Testis (tissue), 3 donors: ENCODE data around the gene C11orf91. TPM values are rescaled to one million over a fixed set of nuclear protein-coding genes. Genes with fewer than 3 reads are reported as not detected.

Source experiments
- DNase-seq: peaks from one replicate; pipeline ENCODE4 v3.0.0-alpha.2; 2019
- H3K27ac ChIP-seq, 2 donors: fragments of 200-600 bp; sonication (generic); one replicate each; pipeline ENCODE4 v1.5.1; 2019
- H3K27me3 ChIP-seq: fragments of 200-600 bp; sonication (generic); one replicate; pipeline ENCODE4 v1.5.1; 2019
- H3K36me3 ChIP-seq: fragments of 200-600 bp; sonication (generic); one replicate; pipeline ENCODE4 v1.5.1; 2017; ENCODE audit warnings: low read depth; ENCODE audit errors: missing control alignments
- H3K4me1 ChIP-seq: fragments of 200-600 bp; sonication (generic); one replicate; pipeline ENCODE4 v1.5.1; 2019
- H3K4me3 ChIP-seq, 2 donors: fragments of 200-600 bp; sonication (generic); one replicate each; pipeline ENCODE4 v1.5.1; 2017 to 2019
- H3K9me3 ChIP-seq: fragments of 200-600 bp; sonication (generic); one replicate; pipeline ENCODE4 v1.5.1; 2017
- CTCF ChIP-seq, 3 experiments: fragments of 450-650 bp in 2 of 3; fragments of 200-600 bp in 1 of 3; sonication (generic) in 1 of 3; IDR thresholded peaks; one replicate each; pipeline ENCODE4 v1.5.1; 2016 to 2019; ENCODE audit warnings: antibody characterized with exemption in 3 of 3, mild to moderate bottlenecking in 2 of 3, moderate library complexity in 1 of 3
- POLR2A ChIP-seq: fragments of 450-650 bp; IDR thresholded peaks from one replicate; pipeline ENCODE4 v1.6.1; 2017; ENCODE audit warnings: antibody characterized with exemption, mild to moderate bottlenecking, moderate library complexity
- WGBS, 2 donors: methylation state at CpG; one replicate each; pipeline ENCODE4 v1.1.5; 2018; 5-methylcytosine and 5-hydroxymethylcytosine counted together
- intact Hi-C: fragments of 100-400 bp; cut with DNase I; formaldehyde crosslinking; loops from one replicate; pipeline ENCODE4 v1.15.1; 2023; ENCODE audit warnings: low total_unique reads
- polyA plus RNA-seq: library from polyadenylated mRNA; stranded (reverse); fragments of 350-450 nt; fragmentation: Illumina TruSeq; extraction: RNeasy Lipid Tissue Mini Kit (QIAGEN cat#74804); gene quantifications from one replicate; pipeline ENCODE4 v1.2.3, GENCODE V29; 2014; ENCODE audit warnings: low read depth, low replicate concordance; ENCODE audit not compliant: insufficient read depth
- total RNA-seq, 2 donors: library from RNA; depleted of rRNA; stranded (reverse); fragments of >200 nt; gene quantifications; one replicate each; pipeline ENCODE4 v1.2.3, GENCODE V29; 2016

Gene C11orf91
- total and polyA plus RNA-seq, 3 donors from 2014 or later, result 0.81 to 12.8 TPM; not detected in 1

- no peak overlapping the region for H3K4me3 ChIP-seq
- WGBS, 2 donors, result 29 to 61% methylated on average over 1 of the region's 1 CpG
- no peaks in the 10 kb centered on the region for H3K9me3 ChIP-seq
- no peak for TF ChIP-seq POLR2A
- no peak for TF ChIP-seq CTCF (IDR thresholded peaks at IDR 0.05)
- DNase-seq, result no peak
- no peaks in the 10 kb centered on the region for H3K27me3 ChIP-seq
- no peaks in the 10 kb centered on the region for H3K36me3 ChIP-seq
- peak overlapping the region in 1 of 2 donors; percentile 64 for H3K27ac ChIP-seq
- intact Hi-C loops, result no loop called here
- peaks cover 28% of the 10 kb centered on the region for H3K4me1 ChIP-seq
These were observed 20.8 kb upstream of the C11orf91 start for GRCh38 chr11:33721426-33721825.

GRCh38 chr11:33719587-33719986, 19.0 kb upstream of the C11orf91 start:
- intact Hi-C loops, result no loop called here
- no peak overlapping the region for H3K4me3 ChIP-seq
- H3K9me3 ChIP-seq, result no peaks in the 10 kb centered on the region
- no peak for TF ChIP-seq CTCF (IDR thresholded peaks at IDR 0.05)
- no peak for TF ChIP-seq POLR2A
- H3K27ac ChIP-seq, result no peak overlapping the region
- no peaks in the 10 kb centered on the region for H3K36me3 ChIP-seq
- 90 to 95% methylated on average over 3 to 5 of the region's 5 CpGs for WGBS, 2 donors
- no peak for DNase-seq
- peaks cover 24% of the 10 kb centered on the region for H3K4me1 ChIP-seq
- no peaks in the 10 kb centered on the region for H3K27me3 ChIP-seq

GRCh38 chr11:33718440-33718839, 17.8 kb upstream of the C11orf91 start:
- DNase-seq, result no peak
- no peak overlapping the region for H3K27ac ChIP-seq
- TF ChIP-seq POLR2A, result no peak
- no peak for TF ChIP-seq CTCF (IDR thresholded peaks at IDR 0.05)
- intact Hi-C loops, result no loop called here
- no peak overlapping the region for H3K4me3 ChIP-seq
- H3K27me3 ChIP-seq, result no peaks in the 10 kb centered on the region
- H3K4me1 ChIP-seq, result peaks cover 15% of the 10 kb centered on the region
- 78 to 84% methylated on average over 2 of the region's 2 CpGs for whole genome bisulfite sequencing, 2 donors
- H3K9me3 ChIP-seq, result no peaks in the 10 kb centered on the region
- H3K36me3 ChIP-seq, result no peaks in the 10 kb centered on the region

GRCh38 chr11:33716243-33716642, 15.6 kb upstream of the C11orf91 start:
- intact Hi-C loops, result no loop called here
- no peak for DNase-seq
- Histone ChIP-seq H3K36me3 (no peaks in the 10 kb centered on the region), H3K27me3 (no peaks in the 10 kb centered on the region), H3K27ac (no peak overlapping the region), H3K4me3 (no peak overlapping the region), H3K9me3 (no peaks in the 10 kb centered on the region), H3K4me1 (peaks cover 7% of the 10 kb centered on the region)
- TF ChIP-seq CTCF (IDR thresholded peaks at IDR 0.05), result peak in 1 of 3 experiments; percentile 10
- TF ChIP-seq POLR2A, result no peak
- 55 to 74% methylated on average over 2 of the region's 2 CpGs for WGBS, 2 donors

- no peaks in the 10 kb centered on the region for H3K36me3 ChIP-seq
- intact Hi-C loops, result no loop called here
- TF ChIP-seq POLR2A, result no peak
- TF ChIP-seq CTCF (IDR thresholded peaks at IDR 0.05), result no peak
- no peaks in the 10 kb centered on the region for H3K9me3 ChIP-seq
- no peaks in the 10 kb centered on the region for H3K27me3 ChIP-seq
- H3K4me3 ChIP-seq, result no peak overlapping the region
- no peak overlapping the region for H3K27ac ChIP-seq
- no peak for DNase-seq
- peaks cover 7% of the 10 kb centered on the region for H3K4me1 ChIP-seq
- 73 to 84% methylated on average over 4 of the region's 4 CpGs for WGBS, 2 donors
These were observed 13.3 kb upstream of the C11orf91 start for GRCh38 chr11:33713856-33714398.
